GM21717 (cell line): Measurements from ENCODE around the gene TNFAIP2.

Experiments used
- ATAC-seq: cut with Tn5 transposase; IDR thresholded peaks from one replicate; pipeline ENCODE4 v1.9.1; 2021; ENCODE audit warnings: mild to moderate bottlenecking, moderate library complexity; ENCODE audit not compliant: unreplicated experiment

TNFAIP2 gene

GRCh38 chr14:103185051-103186029 lies 62.1 kb downstream of the TNFAIP2 start:
- no peak for ATAC-seq

- no peak for ATAC-seq
These were observed 63.1 kb downstream of the TNFAIP2 start for GRCh38 chr14:103186241-103186822.
